Upper lobe of right lung (tissue), 1 donor: ENCODE measurements around the gene GPR137C. TPM values are rescaled to one million over a fixed set of nuclear protein-coding genes. Genes with fewer than 3 reads are reported as not detected.

Source experiments
- ATAC-seq: fragments of 200-7000 bp; cut with Tn5 transposase; one replicate; pipeline ENCODE4 v1.9.1; 2020; ENCODE audit warnings: mild to moderate bottlenecking, moderate library complexity
- DNase-seq: peaks from one replicate; pipeline ENCODE4 v3.0.0-alpha.2; 2020
- H3K27ac ChIP-seq: fragments of 200-600 bp; one replicate; pipeline ENCODE4 v1.8.0; 2022
- H3K27me3 ChIP-seq: fragments of 200-600 bp; one replicate; pipeline ENCODE4 v1.8.0; 2022; ENCODE audit warnings: mild to moderate bottlenecking
- H3K36me3 ChIP-seq: fragments of 200-600 bp; one replicate; pipeline ENCODE4 v1.8.0; 2022
- H3K4me1 ChIP-seq: fragments of 200-600 bp; one replicate; pipeline ENCODE4 v1.8.0; 2022
- H3K4me3 ChIP-seq: fragments of 200-600 bp; one replicate; pipeline ENCODE4 v1.8.0; 2022; ENCODE audit warnings: mild to moderate bottlenecking
- H3K9me3 ChIP-seq: fragments of 200-600 bp; one replicate; pipeline ENCODE4 v1.8.0; 2022
- intact Hi-C: fragments of 100-400 bp; cut with DNase I; formaldehyde crosslinking; loops from one replicate; pipeline ENCODE4 v1.11.0; 2022
- total RNA-seq: library from RNA; stranded (reverse); fragmentation: NEBNext Ultra II Directional; extraction: Animal tissue kit (Norgen Biotek cat#: 25700); gene quantifications from one replicate; pipeline ENCODE4 v1.2.1, GENCODE V29; 2021
- TF ChIP-seq, protein P1 (sequence below): fragments of 200-600 bp; IDR thresholded peaks from one replicate; pipeline ENCODE4 v1.8.0; 2022; ENCODE audit warnings: antibody characterized with exemption
- donor health status: DM: no; HTN: yes; CAD: no; lungs with severe emphysema.

GPR137C gene
- total RNA-seq, 1 donor from 2014 or later: 1.5 TPM

GRCh38 chr14:52522581-52523345 is 29.9 kb upstream of the GPR137C start:
- intact Hi-C loops: no loop called here
- no peaks in the 10 kb centered on the region for H3K27me3 ChIP-seq
- H3K36me3 ChIP-seq: no peaks in the 10 kb centered on the region
- no peaks in the 10 kb centered on the region for H3K4me1 ChIP-seq
- DNase-seq (no peak), ATAC-seq (no peak)
- TF ChIP-seq, protein P1, sequence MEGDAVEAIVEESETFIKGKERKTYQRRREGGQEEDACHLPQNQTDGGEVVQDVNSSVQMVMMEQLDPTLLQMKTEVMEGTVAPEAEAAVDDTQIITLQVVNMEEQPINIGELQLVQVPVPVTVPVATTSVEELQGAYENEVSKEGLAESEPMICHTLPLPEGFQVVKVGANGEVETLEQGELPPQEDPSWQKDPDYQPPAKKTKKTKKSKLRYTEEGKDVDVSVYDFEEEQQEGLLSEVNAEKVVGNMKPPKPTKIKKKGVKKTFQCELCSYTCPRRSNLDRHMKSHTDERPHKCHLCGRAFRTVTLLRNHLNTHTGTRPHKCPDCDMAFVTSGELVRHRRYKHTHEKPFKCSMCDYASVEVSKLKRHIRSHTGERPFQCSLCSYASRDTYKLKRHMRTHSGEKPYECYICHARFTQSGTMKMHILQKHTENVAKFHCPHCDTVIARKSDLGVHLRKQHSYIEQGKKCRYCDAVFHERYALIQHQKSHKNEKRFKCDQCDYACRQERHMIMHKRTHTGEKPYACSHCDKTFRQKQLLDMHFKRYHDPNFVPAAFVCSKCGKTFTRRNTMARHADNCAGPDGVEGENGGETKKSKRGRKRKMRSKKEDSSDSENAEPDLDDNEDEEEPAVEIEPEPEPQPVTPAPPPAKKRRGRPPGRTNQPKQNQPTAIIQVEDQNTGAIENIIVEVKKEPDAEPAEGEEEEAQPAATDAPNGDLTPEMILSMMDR: no peak
- no peak overlapping the region for H3K4me3 ChIP-seq
- no peaks in the 10 kb centered on the region for H3K9me3 ChIP-seq
- no peak overlapping the region for H3K27ac ChIP-seq

DNA sequence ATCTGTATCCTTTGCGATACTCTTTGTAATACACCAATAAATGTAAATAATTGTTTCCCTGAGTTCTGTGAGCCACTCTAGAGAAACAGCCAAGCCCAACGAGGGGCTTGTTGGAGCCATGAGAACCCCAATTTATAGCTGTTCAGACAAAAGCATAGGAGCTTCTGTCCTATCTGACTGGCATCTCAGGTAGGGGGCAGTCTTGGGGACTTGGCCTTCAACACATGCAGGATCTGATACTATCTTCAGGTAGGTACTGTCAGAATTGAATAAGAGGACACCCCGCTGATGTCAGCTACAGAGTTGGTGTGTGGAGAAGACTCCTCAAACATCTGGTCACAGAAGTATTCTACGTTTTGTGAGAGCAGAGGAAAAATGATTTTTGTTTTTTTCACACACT is 25.6 kb upstream of the GPR137C start:
- no peaks in the 10 kb centered on the region for H3K27me3 ChIP-seq
- no peaks in the 10 kb centered on the region for H3K4me1 ChIP-seq
- intact Hi-C loops: no loop called here
- TF ChIP-seq, protein P1: no peak
- no peaks in the 10 kb centered on the region for H3K9me3 ChIP-seq
- DNase-seq (no peak), ATAC-seq (no peak)
- H3K4me3 ChIP-seq: no peak overlapping the region
- H3K27ac ChIP-seq: no peak overlapping the region
- H3K36me3 ChIP-seq: no peaks in the 10 kb centered on the region

GRCh38 chr14:52531481-52531880 is 21.2 kb upstream of the GPR137C start:
- Histone ChIP-seq H3K9me3 (no peaks in the 10 kb centered on the region), H3K4me1 (no peaks in the 10 kb centered on the region), H3K27ac (no peak overlapping the region), H3K36me3 (peaks cover 25% of the 10 kb centered on the region), H3K4me3 (no peak overlapping the region), H3K27me3 (no peaks in the 10 kb centered on the region)
- intact Hi-C loops: no loop called here
- DNase-seq: no peak
- TF ChIP-seq, protein P1: no peak
- ATAC-seq: no peak

GRCh38 chr14:52536269-52536668 is 16.4 kb upstream of the GPR137C start:
- no peak for DNase-seq
- TF ChIP-seq, protein P1: no peak
- Histone ChIP-seq H3K27ac (no peak overlapping the region), H3K27me3 (no peaks in the 10 kb centered on the region), H3K36me3 (peaks cover 27% of the 10 kb centered on the region), H3K4me1 (no peaks in the 10 kb centered on the region), H3K4me3 (no peak overlapping the region), H3K9me3 (no peaks in the 10 kb centered on the region)
- intact Hi-C loops: no loop called here
- no peak for ATAC-seq

GRCh38 chr14:52538623-52539022 is 14.0 kb upstream of the GPR137C start:
- intact Hi-C loops: no loop called here
- no peak for ATAC-seq
- Histone ChIP-seq H3K27ac (no peak overlapping the region), H3K4me1 (no peaks in the 10 kb centered on the region), H3K9me3 (no peaks in the 10 kb centered on the region), H3K4me3 (no peak overlapping the region), H3K27me3 (no peaks in the 10 kb centered on the region), H3K36me3 (peaks cover 27% of the 10 kb centered on the region)
- DNase-seq: no peak
- TF ChIP-seq, protein P1: no peak
